H54 (cell line): ENCODE results near the gene GNB1.

ENCODE experiments used
- DNase-seq: peaks from one replicate; pipeline ENCODE4 v3.0.0; 2011; ENCODE audit warnings: low spot score, mixed read lengths; ENCODE audit not compliant: insufficient read length
- FAIRE-seq: peaks from 3 replicates; lab custom pipeline; 2011; peaks lifted over from hg19 to GRCh38; lab: Jason Lieb, UNC
- POLR2A ChIP-seq: IDR thresholded peaks from 2 replicates; pipeline ENCODE4 v1.6.1; 2011; ENCODE audit warnings: low read depth, mild to moderate bottlenecking, low read length

The GNB1 gene

GRCh38 chr1:1833916-1834325, 57.0 kb downstream of the GNB1 start:
- FAIRE-seq (no peak), DNase-seq (no peak)
- TF ChIP-seq POLR2A: no peak

GRCh38 chr1:1833456-1833855, 57.4 kb downstream of the GNB1 start:
- DNase-seq (no peak), FAIRE-seq (no peak)
- no peak for TF ChIP-seq POLR2A

- no peak for DNase-seq
- FAIRE-seq: no peak
- TF ChIP-seq POLR2A: no peak
Measured at GRCh38 chr1:1832820-1833219, 58.1 kb downstream of the GNB1 start.

GRCh38 chr1:1832166-1832565, 58.7 kb downstream of the GNB1 start:
- TF ChIP-seq POLR2A: no peak
- DNase-seq (no peak), FAIRE-seq (no peak)

- FAIRE-seq: no peak
- no peak for DNase-seq
- no peak for TF ChIP-seq POLR2A
Measured at GRCh38 chr1:1827089-1827848, 63.6 kb downstream of the GNB1 start.

GRCh38 chr1:1826356-1827088, 64.4 kb downstream of the GNB1 start:
- no peak for TF ChIP-seq POLR2A
- DNase-seq (no peak), FAIRE-seq (no peak)

GRCh38 chr1:1825217-1825616, 65.7 kb downstream of the GNB1 start:
- no peak for TF ChIP-seq POLR2A
- FAIRE-seq (no peak), DNase-seq (no peak)

- DNase-seq (no peak), FAIRE-seq (no peak)
- no peak for TF ChIP-seq POLR2A
Measured at GRCh38 chr1:1819762-1820161, 71.1 kb downstream of the GNB1 start.

GRCh38 chr1:1817221-1817620, 73.7 kb downstream of the GNB1 start:
- TF ChIP-seq POLR2A: no peak
- FAIRE-seq (no peak), DNase-seq (no peak)

- FAIRE-seq: no peak
- DNase-seq: no peak
- no peak for TF ChIP-seq POLR2A
Measured at GRCh38 chr1:1815606-1816281, 75.1 kb downstream of the GNB1 start.

- FAIRE-seq (no peak), DNase-seq (no peak)
- TF ChIP-seq POLR2A: no peak
Measured at GRCh38 chr1:1809489-1809888, 81.4 kb downstream of the GNB1 start.

- DNase-seq (no peak), FAIRE-seq (no peak)
- no peak for TF ChIP-seq POLR2A
Measured at GRCh38 chr1:1808206-1808605, 82.7 kb downstream of the GNB1 start.

GRCh38 chr1:1806890-1807289, 84.0 kb downstream of the GNB1 start:
- DNase-seq: no peak
- no peak for TF ChIP-seq POLR2A
- FAIRE-seq: no peak

GRCh38 chr1:1804301-1804700, 86.6 kb downstream of the GNB1 start:
- no peak for TF ChIP-seq POLR2A
- no peak for FAIRE-seq
- no peak for DNase-seq

- FAIRE-seq: no peak
- TF ChIP-seq POLR2A: no peak
- DNase-seq: no peak
Measured at GRCh38 chr1:1802871-1803270, 88.0 kb downstream of the GNB1 start.
